ENCODE data around the gene RIMBP2.

Gene RIMBP2

DNA sequence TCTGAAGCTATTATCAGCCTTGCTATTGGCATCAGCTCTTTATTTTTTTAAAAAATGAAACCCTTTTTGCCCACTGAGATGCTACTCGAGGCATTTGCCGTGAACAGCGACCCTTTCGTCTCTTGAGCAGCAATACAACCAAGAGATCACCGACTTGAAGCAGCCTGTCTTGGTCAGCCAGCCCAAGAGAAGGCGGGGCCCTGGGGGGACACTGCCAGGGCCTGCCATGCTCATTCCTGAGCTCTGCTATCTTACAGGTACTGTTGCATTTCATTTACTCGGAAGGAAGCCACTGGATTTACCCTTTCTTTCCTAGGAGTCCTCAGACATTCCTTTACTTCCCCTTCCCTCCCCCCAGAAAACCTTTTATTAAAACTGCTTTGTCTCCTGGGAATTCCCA, 361.7 kb downstream of the RIMBP2 start:
- in situ Hi-C loops (cut with MboI; ENCODE audit: low sequenced_read_pairs) = no loop called here

DNA sequence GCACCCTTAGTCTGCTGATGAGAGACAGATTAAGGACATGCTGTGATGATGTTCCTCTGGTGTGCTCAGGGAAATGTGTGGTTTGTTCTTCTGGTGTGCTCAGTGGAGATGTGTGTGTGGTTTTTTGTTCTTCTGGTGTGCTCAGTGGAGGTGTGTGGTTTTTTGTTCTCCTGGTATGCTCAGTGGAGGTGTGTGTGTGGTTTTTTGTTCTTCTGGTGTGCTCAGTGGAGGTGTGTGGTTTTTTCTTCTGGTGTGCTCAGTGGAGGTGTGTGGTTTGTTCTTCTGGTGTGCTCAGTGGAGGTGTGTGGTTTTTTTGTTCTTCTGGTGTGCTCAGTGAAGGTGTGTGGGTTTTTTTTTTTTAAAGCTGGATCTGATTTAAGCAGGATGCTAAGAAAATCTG, 363.0 kb downstream of the RIMBP2 start:
- in situ Hi-C loops (cut with MboI; ENCODE audit: low sequenced_read_pairs) = no loop called here

DNA sequence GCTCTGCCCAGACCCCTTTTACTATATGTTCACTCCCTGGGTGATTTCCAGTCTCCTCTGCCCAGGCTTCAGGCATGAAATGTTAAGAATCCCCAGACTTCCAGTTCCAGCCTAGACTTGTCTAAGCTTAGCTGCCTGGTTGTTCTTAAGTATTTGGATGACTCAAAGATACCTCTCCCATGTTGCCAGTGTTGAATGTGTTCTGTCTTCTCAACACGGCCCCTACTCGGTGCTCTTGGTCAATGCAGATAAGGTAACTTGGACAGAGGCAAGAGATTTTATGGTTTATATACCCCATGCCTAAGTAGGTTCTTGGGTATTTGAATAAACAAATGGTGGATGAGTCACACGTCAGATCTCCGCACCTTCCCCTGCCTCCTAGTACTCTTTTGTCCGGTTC, 364.8 kb downstream of the RIMBP2 start:
- in situ Hi-C loops (cut with MboI; ENCODE audit: low sequenced_read_pairs) = no loop called here

- in situ Hi-C loops (cut with MboI; ENCODE audit: low sequenced_read_pairs) = no loop called here
Observed at GRCh38 chr12:130350715-130351114, 365.4 kb downstream of the RIMBP2 start.

- in situ Hi-C loops (cut with MboI; ENCODE audit: low sequenced_read_pairs) = loop anchor here (25.0 kb wide), 1 partner anchor 285 kb away; no protein-coding TSS in a partner anchor
Observed at GRCh38 chr12:130347588-130347987, 368.5 kb downstream of the RIMBP2 start.

All from HL-60/S4 treated with phorbol 12-myristate 13-acetate at 8.2 ng/mL for 4 days and 3 days (cell line).